ENCODE measurements around the gene CLSTN2.

GRCh38 chr3:140246578-140246977, 311.6 kb downstream of the CLSTN2 start:
- TF ChIP-seq CTCF (IDR thresholded peaks at IDR 0.05) (no peak), POLR2A (IDR thresholded peaks at IDR 0.05) (no peak)
